PC-3 (cell line): ENCODE data around the gene ALG12. TPM values are rescaled to one million over a fixed set of nuclear protein-coding genes. Genes with fewer than 3 reads are reported as not detected.

Source experiments
- ATAC-seq: fragments of 200-7000 bp; cut with Tn5 transposase; 2 replicates; pipeline ENCODE4 v1.9.1; 2020; ENCODE audit warnings: mild to moderate bottlenecking, moderate library complexity
- BruUV-seq: library from RNA; stranded (reverse); fragments of 400-500 nt; replicated peaks from 2 replicates; lab custom pipeline; 2021; lab: Mats Ljungman, UMichigan
- CTCF ChIA-PET: fragments of 300-600 bp; sonication (Branson Sonifier 250); formaldehyde crosslinking; loops from one replicate; lab custom pipeline; 2022; ENCODE audit warnings: antibody characterized with exemption; lab: Charles Lee
- POLR2A ChIA-PET: fragments of 300-600 bp; sonication (Branson Sonifier 250); formaldehyde crosslinking; loops from one replicate; lab custom pipeline; 2022; ENCODE audit warnings: antibody characterized with exemption; ENCODE audit not compliant: unreplicated experiment; lab: Charles Lee
- DNase-seq: peaks from one replicate; pipeline ENCODE4 v3.0.0-alpha.2; 2015
- H2AFZ ChIP-seq: fragments of 300-600 bp; sonication (generic); 2 replicates; pipeline ENCODE4 v1.6.0; 2016; ENCODE audit warnings: antibody characterized with exemption, low read length
- H3F3A ChIP-seq: fragments of 300-600 bp; sonication (generic); one replicate; pipeline ENCODE4 v1.6.0; 2017; ENCODE audit warnings: antibody characterized with exemption, low read length, control low read depth, mild to moderate bottlenecking; ENCODE audit not compliant: unreplicated experiment
- H3K27ac ChIP-seq: fragments of 300-600 bp; sonication (generic); 2 replicates; pipeline ENCODE4 v1.5.1; 2016; ENCODE audit warnings: mild to moderate bottlenecking, low read length
- H3K27me3 ChIP-seq: fragments of 300-600 bp; sonication (generic); 2 replicates; pipeline ENCODE4 v1.6.1; 2016; ENCODE audit warnings: low read length, mixed read lengths
- H3K36me3 ChIP-seq: fragments of 300-600 bp; sonication (generic); 2 replicates; pipeline ENCODE4 v1.6.1; 2016; ENCODE audit warnings: low read depth, mixed run types, low read length, mixed read lengths
- H3K4me1 ChIP-seq: fragments of 300-600 bp; sonication (generic); 2 replicates; pipeline ENCODE4 v1.5.1; 2016; ENCODE audit warnings: low read length; ENCODE audit not compliant: insufficient read depth
- H3K4me2 ChIP-seq: fragments of 300-600 bp; sonication (generic); 2 replicates; pipeline ENCODE4 v1.6.0; 2016; ENCODE audit warnings: low read length
- H3K4me3 ChIP-seq: fragments of 300-600 bp; sonication (generic); 2 replicates; pipeline ENCODE4 v1.5.1; 2016; ENCODE audit warnings: mild to moderate bottlenecking, low read length, mixed read lengths
- H3K79me2 ChIP-seq: fragments of 300-600 bp; sonication (generic); 2 replicates; pipeline ENCODE4 v1.6.1; 2017; ENCODE audit warnings: low read length, mixed read lengths
- H3K9ac ChIP-seq: fragments of 300-600 bp; sonication (generic); 2 replicates; pipeline ENCODE4 v1.6.0; 2016; ENCODE audit warnings: mild to moderate bottlenecking, low read length
- H3K9me2 ChIP-seq: fragments of 300-600 bp; sonication (generic); replicated peaks from 2 replicates; pipeline ENCODE4 v1.6.1; 2016; ENCODE audit warnings: mixed run types, low read length, mixed read lengths
- H3K9me3 ChIP-seq: fragments of 300-600 bp; sonication (generic); 2 replicates; pipeline ENCODE4 v1.6.1; 2016; ENCODE audit warnings: low read length, mixed read lengths
- H4K20me1 ChIP-seq: fragments of 300-600 bp; sonication (generic); 2 replicates; pipeline ENCODE4 v1.6.1; 2016; ENCODE audit warnings: low read length, mixed read lengths
- CTCF ChIP-seq: fragments of 300-600 bp; sonication (generic); conservative IDR thresholded peaks from 2 replicates; pipeline ENCODE4 v1.5.1; 2017; ENCODE audit warnings: antibody characterized with exemption, low read depth, mild to moderate bottlenecking, low read length
- EZH2 ChIP-seq: fragments of 300-600 bp; sonication (generic); IDR thresholded peaks from one replicate; pipeline ENCODE4 v1.6.1; 2017; ENCODE audit warnings: antibody characterized with exemption, mild to moderate bottlenecking, low read length; ENCODE audit not compliant: unreplicated experiment
- EZH2phosphoT487 ChIP-seq: fragments of 300-600 bp; sonication (generic); IDR thresholded peaks from 2 replicates; pipeline ENCODE4 v1.6.1; 2018; ENCODE audit warnings: mild to moderate bottlenecking, antibody characterized with exemption, low read length, borderline replicate concordance
- intact Hi-C: fragments of 100-400 bp; cut with micrococcal nuclease; formaldehyde crosslinking; loops from 2 replicates; pipeline ENCODE4 v1.9.0; 2023
- total RNA-seq: library from RNA; depleted of rRNA; stranded (reverse); fragments of >200 nt; gene quantifications from 2 replicates; pipeline ENCODE4 v1.2.3, GENCODE V29; 2014

The ALG12 gene
- total RNA-seq, 1 experiment from 2014 or later, result 12.1 TPM

- BruUV-seq, result no TSS peak
- POLR2A ChIA-PET, result no interaction called here
- no peak overlapping the region for H3K4me3 ChIP-seq
- H3K4me1 ChIP-seq, result no peaks in the 10 kb centered on the region
- CTCF ChIA-PET, result no interaction called here
- no peak overlapping the region for H3K9ac ChIP-seq
- no peak overlapping the region for H2AFZ ChIP-seq
- peaks cover 56% of the 10 kb centered on the region for H3K79me2 ChIP-seq
- DNase-seq, result no peak
- H3K27me3 ChIP-seq, result no peaks in the 10 kb centered on the region
- no peaks in the 10 kb centered on the region for H3K9me3 ChIP-seq
- H4K20me1 ChIP-seq, result 0 out of 2 replicates have a peak, but pooled peaks cover 3% of the 10 kb centered on the region
- H3K9me2 ChIP-seq, result no peaks in the 10 kb centered on the region
- intact Hi-C loops, result no loop called here
- no peak for ATAC-seq
- TF ChIP-seq CTCF (no peak), EZH2 (no peak), EZH2phosphoT487 (no peak)
- no peaks in the 10 kb centered on the region for H3K36me3 ChIP-seq
- H3K4me2 ChIP-seq, result no peak overlapping the region
- H3F3A ChIP-seq, result no peaks in the 10 kb centered on the region
- H3K27ac ChIP-seq, result no peak overlapping the region
Observed at GRCh38 chr22:49878206-49878605, 40.0 kb downstream of the ALG12 start.

- DNase-seq (no peak), ATAC-seq (no peak)
- no TSS peak for BruUV-seq
- POLR2A ChIA-PET, result no interaction called here
- Histone ChIP-seq H3K4me3 (no peak overlapping the region), H3K27ac (no peak overlapping the region), H3K9me2 (no peaks in the 10 kb centered on the region), H3K9me3 (no peaks in the 10 kb centered on the region), H3K36me3 (no peaks in the 10 kb centered on the region), H2AFZ (no peak overlapping the region), H3K79me2 (peaks cover 57% of the 10 kb centered on the region), H4K20me1 (0 out of 2 replicates have a peak, but pooled peaks cover 3% of the 10 kb centered on the region), H3K4me1 (no peaks in the 10 kb centered on the region), H3K4me2 (no peak overlapping the region), H3K27me3 (no peaks in the 10 kb centered on the region), H3K9ac (no peak overlapping the region), H3F3A (no peaks in the 10 kb centered on the region)
- CTCF ChIA-PET, result no interaction called here
- no peak for TF ChIP-seq EZH2phosphoT487
- TF ChIP-seq CTCF, result no peak
- TF ChIP-seq EZH2, result no peak
- intact Hi-C loops, result no loop called here
Observed at GRCh38 chr22:49877642-49878041, 40.6 kb downstream of the ALG12 start.

GRCh38 chr22:49873228-49873940 lies 44.9 kb downstream of the ALG12 start:
- no peaks in the 10 kb centered on the region for H3K9me3 ChIP-seq
- DNase-seq (no peak), ATAC-seq (no peak)
- intact Hi-C loops, result no loop called here
- H3K27me3 ChIP-seq, result no peaks in the 10 kb centered on the region
- ChIA-PET POLR2A (no interaction called here), CTCF (no interaction called here)
- H3K36me3 ChIP-seq, result no peaks in the 10 kb centered on the region
- BruUV-seq, result no TSS peak
- no peak overlapping the region for H3K4me3 ChIP-seq
- H4K20me1 ChIP-seq, result 0 out of 2 replicates have a peak, but pooled peaks cover 3% of the 10 kb centered on the region
- H3K79me2 ChIP-seq, result peaks cover 71% of the 10 kb centered on the region
- TF ChIP-seq EZH2 (no peak), EZH2phosphoT487 (no peak), CTCF (no peak)
- H3K4me2 ChIP-seq, result no peak overlapping the region
- no peaks in the 10 kb centered on the region for H3K4me1 ChIP-seq
- H3K9me2 ChIP-seq, result no peaks in the 10 kb centered on the region
- H2AFZ ChIP-seq, result no peak overlapping the region
- no peak overlapping the region for H3K27ac ChIP-seq
- H3K9ac ChIP-seq, result no peak overlapping the region
- H3F3A ChIP-seq, result no peaks in the 10 kb centered on the region
